HFF-Myc (cell line): ENCODE measurements around the gene KHDC4.

Experiments
- DNase-seq: peaks from one replicate; pipeline ENCODE4 v3.0.0-alpha.2; 2011; ENCODE audit warnings: low read depth; ENCODE audit errors: extremely low read depth
- H3K4me3 ChIP-seq: replicated peaks from 2 replicates; pipeline ENCODE4 v1.5.1; 2011; ENCODE audit warnings: low read depth, mild to moderate bottlenecking, control low read depth, low read length
- CTCF ChIP-seq: IDR thresholded peaks from 2 replicates; pipeline ENCODE4 v1.5.1; 2012; ENCODE audit warnings: mild to moderate bottlenecking, low read depth, low read length, control low read depth; ENCODE audit errors: missing control alignments

The KHDC4 gene

GRCh38 chr1:155941845-155942531 is 7.8 kb upstream of the KHDC4 start:
- no peak for DNase-seq
- no peak overlapping the region for H3K4me3 ChIP-seq
- TF ChIP-seq CTCF: no peak

- DNase-seq: no peak
- no peak within 1 kb of the TSS for H3K4me3 ChIP-seq
- TF ChIP-seq CTCF: no peak
Observed at GRCh38 chr1:155940993-155941844, 7.0 kb upstream of the KHDC4 start, which contains the start of gene RXFP4. TSS of gene RXFP4 (plus strand) at chr1:155941638. CDS start at chr1:155941710, 72 bp downstream.

- peak; percentile 47 for DNase-seq
- TF ChIP-seq CTCF: no peak
- H3K4me3 ChIP-seq: no peak overlapping the region
Observed at GRCh38 chr1:155940482-155940992, 6.3 kb upstream of the KHDC4 start.

GRCh38 chr1:155938220-155938627 is 4.0 kb upstream of the KHDC4 start:
- peak; percentile 50 for DNase-seq
- peak; percentile 70 for TF ChIP-seq CTCF
- H3K4me3 ChIP-seq: no peak overlapping the region

- no peak for DNase-seq
- no peak for TF ChIP-seq CTCF
- H3K4me3 ChIP-seq: peak overlapping the region; percentile 97
Observed at GRCh38 chr1:155934936-155935590, 850 bp upstream of the KHDC4 start.

- DNase-seq: no peak
- TF ChIP-seq CTCF: no peak
- peak overlapping the region; percentile 97 for H3K4me3 ChIP-seq
Observed at GRCh38 chr1:155933591-155934096, 569 bp downstream of the KHDC4 start.
